Spleen (tissue), 11 donors: ENCODE measurements around the gene CSMD2. TPM values are rescaled to one million over a fixed set of nuclear protein-coding genes. Genes with fewer than 3 reads are reported as not detected.

Experiments
- DNase-seq: peaks from one replicate; pipeline ENCODE4 v3.0.0-alpha.2; 2020
- H3K27ac ChIP-seq, 8 donors: fragments of 200-600 bp; sonication (generic) in 7 of 8; 1 replicate in 4 of 8; 2 replicates in 4 of 8; pipeline versions ENCODE4 v1.5.0 to v1.8.0; 2016 to 2021; ENCODE audit warnings: inconsistent platforms in 4 of 8, mild to moderate bottlenecking in 4 of 8, moderate library complexity in 1 of 8
- H3K27me3 ChIP-seq, 7 donors: fragments of 200-600 bp; sonication (generic) in 6 of 7; replicated peaks in 1 of 7; 1 replicate in 4 of 7; 2 replicates in 3 of 7; pipeline versions ENCODE4 v1.5.0 to v1.8.0; 2016 to 2021; ENCODE audit warnings: inconsistent platforms in 3 of 7, mild to moderate bottlenecking in 1 of 7
- H3K36me3 ChIP-seq, 6 donors: fragments of 200-600 bp; sonication (generic) in 5 of 6; 1 replicate in 4 of 6; 2 replicates in 2 of 6; pipeline versions ENCODE4 v1.5.0 to v1.8.0; 2016 to 2021; ENCODE audit warnings: inconsistent platforms in 2 of 6
- H3K4me1 ChIP-seq, 6 donors: fragments of 200-600 bp; sonication (generic) in 5 of 6; 1 replicate in 3 of 6; 2 replicates in 3 of 6; pipeline versions ENCODE4 v1.5.0 to v1.8.0; 2016 to 2021; ENCODE audit warnings: inconsistent platforms in 3 of 6
- H3K4me3 ChIP-seq, 8 donors: fragments of 200-600 bp; sonication (generic) in 7 of 8; 1 replicate in 4 of 8; 2 replicates in 4 of 8; pipeline versions ENCODE4 v1.5.0 to v1.8.0; 2016 to 2021; ENCODE audit warnings: inconsistent platforms in 4 of 8, mild to moderate bottlenecking in 4 of 8, moderate library complexity in 2 of 8
- H3K9me3 ChIP-seq, 8 donors: fragments of 200-600 bp; sonication (generic) in 7 of 8; 1 replicate in 4 of 8; 2 replicates in 4 of 8; pipeline versions ENCODE4 v1.5.0 to v1.8.0; 2016 to 2021; ENCODE audit warnings: inconsistent platforms in 4 of 8
- POLR2A ChIP-seq, 3 donors: fragments of 450-650 bp; IDR thresholded peaks; one replicate each; pipeline ENCODE4 v1.5.1; 2017; ENCODE audit warnings: antibody characterized with exemption in 3 of 3, mild to moderate bottlenecking in 1 of 3
- POLR2AphosphoS5 ChIP-seq, 3 donors: sonication (generic); formaldehyde crosslinking; IDR thresholded peaks; one replicate each; pipeline ENCODE4 v1.5.1; 2017; ENCODE audit warnings: antibody characterized with exemption in 3 of 3
- WGBS, 5 donors: extraction: QIAGEN DNeasy Blood & Tissue Kit in 3 of 5; methylation state at CpG; one replicate each; pipeline versions ENCODE4 v1.1.5 to v1.1.7; 2013 to 2018; 5-methylcytosine and 5-hydroxymethylcytosine counted together
- intact Hi-C: fragments of 100-400 bp; cut with DNase I; formaldehyde crosslinking; loops from one replicate; pipeline ENCODE4 v1.15.0; 2023; ENCODE audit warnings: low total_unique reads
- polyA plus RNA-seq, 3 donors: library from polyadenylated mRNA; stranded (reverse); fragments of 200-250 nt; gene quantifications; one replicate each; pipeline ENCODE4 v1.2.1, GENCODE V29; 2013
- total RNA-seq, 7 donors: library from RNA; depleted of rRNA in 3 of 7; stranded (reverse); fragments of >200 nt in 3 of 7; fragmentation: NEBNext Ultra II Directional in 4 of 7; extraction: Animal tissue kit (Norgen Biotek cat#: 25700) in 4 of 7; gene quantifications; one replicate each; pipeline versions ENCODE4 v1.1.0 to v1.2.1, GENCODE V29; 2016 to 2021
- TF ChIP-seq, protein P1 (sequence below), 11 experiments: fragments of 200-600 bp in 7 of 11; fragments of 450-650 bp in 4 of 11; sonication (generic) in 4 of 11; IDR thresholded peaks in 8 of 11; conservative IDR thresholded peaks in 3 of 11; 1 replicate in 7 of 11; 2 replicates in 4 of 11; pipeline versions ENCODE4 v1.4.0 to v1.8.0; 2016 to 2021; ENCODE audit warnings: antibody characterized with exemption in 11 of 11, inconsistent platforms in 4 of 11, mild to moderate bottlenecking in 1 of 11
- donor health status: healthy with polysubstance abuse.
- donor health status: DM: no; HTN: no; CAD: no; lungs with moderate emphysema.
- donor health status: DM: no; HTN: no; CAD: no.
- donor health status: Bipolar disorder and iron deficiency.
- donor health status: healthy.
- donor health status: DM: no; HTN: no; CAD: no.
- donor health status: DM: yes; HTN: yes; CAD: no.

Gene CSMD2
- total and polyA plus RNA-seq, 10 donors, result 0.12 to 2.7 (median 0.96) TPM

DNA sequence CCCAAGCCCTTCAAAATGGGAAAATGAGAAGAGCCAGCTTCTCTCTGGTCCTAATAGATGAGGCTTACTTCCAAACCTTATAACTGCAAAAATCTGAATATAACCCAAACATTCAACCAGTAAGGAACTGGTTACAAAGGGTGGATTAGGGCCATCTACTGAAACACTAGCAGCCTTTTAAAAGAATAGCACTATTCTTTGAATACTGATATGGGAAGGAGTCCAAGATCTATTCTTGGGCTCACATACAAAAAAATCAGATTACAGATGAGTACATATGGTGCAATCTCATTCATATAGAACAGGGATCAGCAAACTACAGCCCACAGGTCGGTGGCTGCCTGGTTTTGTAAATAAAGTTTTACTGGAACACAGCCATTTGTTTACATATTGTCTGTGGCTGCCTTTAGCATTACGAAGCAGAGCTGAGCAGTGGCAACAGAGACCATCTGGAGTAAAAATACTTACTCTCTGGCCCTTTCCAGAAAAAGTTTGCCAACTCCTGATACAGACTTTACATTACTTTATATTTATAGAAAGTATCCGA is 524.8 kb downstream of the CSMD2 start:
- DNase-seq, result no peak
- intact Hi-C loops, result no loop called here
- H3K4me1 ChIP-seq, result no peaks in the 10 kb centered on the region
- WGBS, 5 donors, result 65 to 71% (median 67%) methylated on average over 3 of the region's 3 CpGs
- peaks cover 0 to 58% (median 0%) of the 10 kb centered on the region in 7 donors for H3K27me3 ChIP-seq
- no peak for TF ChIP-seq POLR2A (IDR thresholded peaks at IDR 0.05)
- H3K36me3 ChIP-seq, result no peaks in the 10 kb centered on the region
- H3K4me3 ChIP-seq, result no peak overlapping the region
- H3K9me3 ChIP-seq, result no peaks in the 10 kb centered on the region
- no peak overlapping the region for H3K27ac ChIP-seq

DNA sequence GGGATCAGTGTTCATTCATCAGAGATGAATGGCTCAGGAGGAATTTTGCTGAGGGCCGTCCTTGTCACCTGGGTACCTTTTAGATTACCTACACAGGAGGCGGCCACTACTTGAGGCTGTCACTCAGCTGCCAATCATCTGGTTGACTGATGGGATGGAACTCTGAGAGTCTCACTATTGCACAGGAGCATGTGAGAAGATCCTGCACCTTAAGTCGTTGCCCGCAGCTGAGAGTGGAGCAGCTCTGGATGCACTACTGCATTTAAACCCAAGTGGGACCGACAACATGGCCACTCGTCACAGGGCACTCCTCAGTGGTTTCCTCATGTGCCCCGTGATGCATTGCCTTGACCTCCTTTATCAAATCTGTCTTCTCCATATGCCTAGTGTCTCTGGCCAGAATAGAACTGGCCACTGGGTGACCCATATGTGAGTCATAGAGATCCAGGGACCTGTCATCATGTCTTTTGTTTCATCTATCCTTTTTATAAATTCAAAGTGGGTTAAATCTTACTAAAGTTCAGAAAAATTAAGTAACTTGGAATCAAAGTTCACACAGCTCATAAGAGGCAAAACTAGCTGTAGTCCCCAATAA is 527.1 kb downstream of the CSMD2 start:
- no peak overlapping the region for H3K27ac ChIP-seq
- TF ChIP-seq POLR2A (IDR thresholded peaks at IDR 0.05), result no peak
- TF ChIP-seq, protein P1, sequence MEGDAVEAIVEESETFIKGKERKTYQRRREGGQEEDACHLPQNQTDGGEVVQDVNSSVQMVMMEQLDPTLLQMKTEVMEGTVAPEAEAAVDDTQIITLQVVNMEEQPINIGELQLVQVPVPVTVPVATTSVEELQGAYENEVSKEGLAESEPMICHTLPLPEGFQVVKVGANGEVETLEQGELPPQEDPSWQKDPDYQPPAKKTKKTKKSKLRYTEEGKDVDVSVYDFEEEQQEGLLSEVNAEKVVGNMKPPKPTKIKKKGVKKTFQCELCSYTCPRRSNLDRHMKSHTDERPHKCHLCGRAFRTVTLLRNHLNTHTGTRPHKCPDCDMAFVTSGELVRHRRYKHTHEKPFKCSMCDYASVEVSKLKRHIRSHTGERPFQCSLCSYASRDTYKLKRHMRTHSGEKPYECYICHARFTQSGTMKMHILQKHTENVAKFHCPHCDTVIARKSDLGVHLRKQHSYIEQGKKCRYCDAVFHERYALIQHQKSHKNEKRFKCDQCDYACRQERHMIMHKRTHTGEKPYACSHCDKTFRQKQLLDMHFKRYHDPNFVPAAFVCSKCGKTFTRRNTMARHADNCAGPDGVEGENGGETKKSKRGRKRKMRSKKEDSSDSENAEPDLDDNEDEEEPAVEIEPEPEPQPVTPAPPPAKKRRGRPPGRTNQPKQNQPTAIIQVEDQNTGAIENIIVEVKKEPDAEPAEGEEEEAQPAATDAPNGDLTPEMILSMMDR (IDR thresholded peaks at IDR 0.05 in 8 of 11, conservative IDR thresholded peaks at IDR 0.05 in 3 of 11), result no peak
- no peaks in the 10 kb centered on the region for H3K36me3 ChIP-seq
- peaks cover 0 to 69% (median 2%) of the 10 kb centered on the region in 7 donors for H3K27me3 ChIP-seq
- no peaks in the 10 kb centered on the region for H3K9me3 ChIP-seq
- H3K4me1 ChIP-seq, result peaks cover 0 to 6% (median 4%) of the 10 kb centered on the region in 6 donors
- H3K4me3 ChIP-seq, result no peak overlapping the region
- intact Hi-C loops, result loop anchor here (10.0 kb wide), 3 partner anchors 527 to 1107 kb away; partner anchors contain the start of gene CSMD2
- 84 to 95% (median 86%) methylated on average over 7 of the region's 7 CpGs for WGBS, 5 donors
- DNase-seq, result no peak

DNA sequence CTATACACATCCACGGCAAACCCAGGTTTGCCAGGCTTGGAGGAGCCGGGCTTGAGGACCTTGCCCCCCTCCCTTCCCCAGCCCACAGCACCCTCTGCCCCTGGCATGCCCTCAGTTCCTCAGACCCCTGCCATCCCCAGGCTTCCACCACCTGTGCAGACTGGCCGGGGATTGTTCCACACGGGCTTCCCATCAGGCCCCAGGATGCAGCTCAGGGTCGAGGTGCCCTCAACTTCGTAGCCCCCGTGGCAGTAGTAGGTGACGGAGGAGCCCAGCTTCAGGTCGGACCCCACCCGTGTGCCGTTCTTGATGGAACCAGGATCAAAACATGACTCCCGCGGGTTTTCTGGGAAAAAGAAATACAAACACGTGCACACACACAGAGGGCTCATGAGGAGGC is 528.8 kb downstream of the CSMD2 start:
- no peak overlapping the region for H3K27ac ChIP-seq
- 88 to 93% (median 92%) methylated on average over 7 to 14 of the region's 14 CpGs for WGBS, 5 donors
- no peaks in the 10 kb centered on the region for H3K9me3 ChIP-seq
- DNase-seq, result no peak
- peaks cover 0 to 59% (median 2%) of the 10 kb centered on the region in 7 donors for H3K27me3 ChIP-seq
- peaks cover 0 to 6% (median 5%) of the 10 kb centered on the region in 6 donors for H3K4me1 ChIP-seq
- intact Hi-C loops, result loop anchor here (10.0 kb wide), 3 partner anchors 529 to 1109 kb away; partner anchors contain the start of gene CSMD2
- H3K36me3 ChIP-seq, result no peaks in the 10 kb centered on the region
- TF ChIP-seq POLR2AphosphoS5 (IDR thresholded peaks at IDR 0.05), result no peak
- no peak for TF ChIP-seq POLR2A (IDR thresholded peaks at IDR 0.05)
- TF ChIP-seq, protein P1 (IDR thresholded peaks at IDR 0.05 in 8 of 11, conservative IDR thresholded peaks at IDR 0.05 in 3 of 11), result no peak
- no peak overlapping the region for H3K4me3 ChIP-seq

DNA sequence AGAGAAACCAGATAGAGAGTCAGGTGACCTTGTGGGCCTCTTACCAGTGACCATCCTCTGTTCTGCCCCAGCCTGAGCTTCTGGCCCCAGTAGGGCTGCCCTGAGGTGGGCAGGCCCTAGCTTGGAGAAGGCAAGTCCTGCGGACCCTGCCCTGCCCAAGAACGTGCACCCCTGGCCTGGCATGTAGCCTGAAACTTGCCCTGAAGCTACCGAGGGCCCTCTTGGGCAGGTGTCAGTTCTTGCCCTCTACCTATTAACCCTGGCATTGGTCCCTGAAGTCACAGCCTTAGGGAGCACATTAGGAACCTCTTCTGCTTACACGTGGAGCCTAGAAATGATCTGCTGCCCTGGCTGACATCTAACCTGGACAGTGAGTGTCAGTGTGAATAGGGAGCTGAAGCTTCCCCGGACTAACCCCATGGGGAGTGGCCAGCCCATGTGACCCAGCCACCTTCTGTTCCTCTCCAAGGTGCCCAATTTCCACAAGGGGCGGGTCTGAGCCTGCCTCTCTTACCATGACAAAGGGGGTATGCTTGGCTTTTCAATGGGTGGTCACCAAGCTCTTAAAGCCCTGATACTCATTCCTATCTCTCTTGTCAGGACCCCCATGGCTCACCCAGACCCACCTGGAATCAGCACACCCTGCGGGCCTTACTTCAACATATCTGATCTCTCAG is 529.6 kb downstream of the CSMD2 start:
- WGBS, 5 donors, result 68 to 87% (median 75%) methylated on average over 5 to 7 of the region's 7 CpGs
- Histone ChIP-seq H3K9me3 (no peaks in the 10 kb centered on the region), H3K36me3 (no peaks in the 10 kb centered on the region), H3K27me3 (peaks cover 0 to 52% (median 2%) of the 10 kb centered on the region in 7 donors), H3K27ac (no peak overlapping the region), H3K4me3 (no peak overlapping the region), H3K4me1 (peaks cover 0 to 6% (median 5%) of the 10 kb centered on the region in 6 donors)
- intact Hi-C loops, result loop anchor here (10.0 kb wide), 3 partner anchors 529 to 1109 kb away; partner anchors contain the start of gene CSMD2
- DNase-seq, result no peak
- TF ChIP-seq POLR2A (IDR thresholded peaks at IDR 0.05), result no peak
- TF ChIP-seq, protein P1 (IDR thresholded peaks at IDR 0.05 in 8 of 11, conservative IDR thresholded peaks at IDR 0.05 in 3 of 11), result no peak
- no peak for TF ChIP-seq POLR2AphosphoS5 (IDR thresholded peaks at IDR 0.05)
